HEK293 (cell line): ENCODE measurements around the gene ZNF35.
A peak's percentile ranks its signal among the peaks of the same experiment; 100 is the strongest.

ENCODE experiments used
- CTCF ChIA-PET: fragments of 350-600 bp; formaldehyde crosslinking; extraction: SDS; loops from one replicate; lab custom pipeline; 2021; ENCODE audit warnings: antibody characterized with exemption; lab: Yijun Ruan, JAX
- POLR2A ChIA-PET: fragments of 300-600 bp; formaldehyde crosslinking; extraction: SDS; loops from one replicate; lab custom pipeline; 2020; ENCODE audit warnings: antibody characterized with exemption, inconsistent platforms; lab: Yijun Ruan, JAX
- H3K27ac ChIP-seq: fragments of 200-500 bp; sonication (Bioruptor generic); 2 replicates; pipeline ENCODE4 v1.5.1; 2014; ENCODE audit warnings: low read depth, low read length, control low read depth, inconsistent platforms; ENCODE audit errors: extremely low read depth
- H3K36me3 ChIP-seq, 2 experiments: fragments of 200-500 bp in 1 of 2; sonication (Bioruptor generic) in 1 of 2; 1 replicate in 1 of 2; 2 replicates in 1 of 2; pipeline ENCODE4 v1.5.1; 2014 to 2017; ENCODE audit warnings: inconsistent platforms in 2 of 2, low read length in 2 of 2; ENCODE audit not compliant: control insufficient read depth in 2 of 2, insufficient read depth in 1 of 2
- H3K4me1 ChIP-seq: fragments of 200-500 bp; sonication (Bioruptor generic); 2 replicates; pipeline ENCODE4 v1.5.1; 2014; ENCODE audit warnings: mild to moderate bottlenecking, low read length, inconsistent platforms; ENCODE audit not compliant: control insufficient read depth, insufficient read depth
- H3K4me3 ChIP-seq: 2 replicates; pipeline ENCODE4 v1.5.1; 2011; ENCODE audit warnings: low read depth, mild to moderate bottlenecking, control low read depth, low read length, moderate library complexity
- H3K9me3 ChIP-seq: fragments of 200-500 bp; sonication (Bioruptor generic); 2 replicates; pipeline ENCODE4 v1.5.1; 2014; ENCODE audit warnings: low read depth, low read length, inconsistent platforms; ENCODE audit not compliant: control insufficient read depth, insufficient read depth
- AEBP2 ChIP-seq: fragments of 450-650 bp; formaldehyde crosslinking; IDR thresholded peaks from 2 replicates; pipeline ENCODE4 v1.5.1; 2016; ENCODE audit warnings: missing biosample characterization, missing genetic modification characterization, borderline replicate concordance
- GFI1B ChIP-seq: fragments of 450-650 bp; formaldehyde crosslinking; IDR thresholded peaks from 2 replicates; pipeline ENCODE4 v1.5.1; 2016; ENCODE audit warnings: missing biosample characterization, missing genetic modification characterization
- GLIS2 ChIP-seq: fragments of 450-650 bp; formaldehyde crosslinking; IDR thresholded peaks from 2 replicates; pipeline ENCODE4 v1.5.1; 2016; ENCODE audit warnings: missing biosample characterization, missing genetic modification characterization
- MYNN ChIP-seq: fragments of 450-650 bp; formaldehyde crosslinking; IDR thresholded peaks from 2 replicates; pipeline ENCODE4 v1.5.1; 2016; ENCODE audit warnings: missing biosample characterization, missing genetic modification characterization, borderline replicate concordance
- RBAK ChIP-seq: fragments of 450-650 bp; formaldehyde crosslinking; IDR thresholded peaks from 2 replicates; pipeline ENCODE4 v1.5.1; 2016; ENCODE audit warnings: missing biosample characterization, missing genetic modification characterization
- SETDB1 ChIP-seq: IDR thresholded peaks from one replicate; pipeline ENCODE4 v1.6.1; 2017; ENCODE audit warnings: mild to moderate bottlenecking, low read length, moderate library complexity, mixed read lengths; ENCODE audit not compliant: insufficient read length
- ZBTB48 ChIP-seq: fragments of 450-650 bp; formaldehyde crosslinking; IDR thresholded peaks from 2 replicates; pipeline ENCODE4 v1.5.1; 2016; ENCODE audit warnings: missing biosample characterization, missing genetic modification characterization
- ZNF138 ChIP-seq: fragments of 450-650 bp; formaldehyde crosslinking; IDR thresholded peaks from 2 replicates; pipeline ENCODE4 v1.5.1; 2016; ENCODE audit warnings: missing biosample characterization, missing genetic modification characterization, borderline replicate concordance
- ZNF24 ChIP-seq: fragments of 450-650 bp; formaldehyde crosslinking; IDR thresholded peaks from 2 replicates; pipeline ENCODE4 v1.5.1; 2016; ENCODE audit warnings: missing biosample characterization, missing genetic modification characterization
- ZNF274 ChIP-seq, 2 experiments: fragments of 200-500 bp in 1 of 2; fragments of 450-650 bp in 1 of 2; sonication (Bioruptor generic) in 1 of 2; formaldehyde crosslinking in 1 of 2; IDR thresholded peaks; 2 replicates each; pipeline versions ENCODE4 v1.5.1 to v1.6.1; 2014 to 2016; ENCODE audit warnings: borderline replicate concordance in 1 of 2, inconsistent platforms in 1 of 2, low read length in 1 of 2, missing biosample characterization in 1 of 2, missing genetic modification characterization in 1 of 2
- ZNF416 ChIP-seq: fragments of 450-650 bp; formaldehyde crosslinking; IDR thresholded peaks from 2 replicates; pipeline ENCODE4 v1.5.1; 2016; ENCODE audit warnings: missing biosample characterization, missing genetic modification characterization
- ZNF701 ChIP-seq: fragments of 450-650 bp; formaldehyde crosslinking; IDR thresholded peaks from 2 replicates; pipeline ENCODE4 v1.5.1; 2016; ENCODE audit warnings: missing biosample characterization, missing genetic modification characterization
- TF ChIP-seq, protein P1 (sequence below): fragments of 450-650 bp; formaldehyde crosslinking; IDR thresholded peaks from 2 replicates; pipeline ENCODE4 v1.5.0; 2017; ENCODE audit warnings: missing biosample characterization, missing genetic modification characterization, borderline replicate concordance
- TF ChIP-seq, protein P2 (sequence below): fragments of 450-650 bp; formaldehyde crosslinking; optimal IDR thresholded peaks from 2 replicates; pipeline ENCODE3; 2016; ENCODE audit warnings: missing biosample characterization, mild to moderate bottlenecking, missing genetic modification characterization

ZNF35 gene

GRCh38 chr3:44654039-44654438, 5.5 kb downstream of the ZNF35 start (continued):
- TF ChIP-seq AEBP2 (no peak), ZNF701 (tag by site-specific recombination) (no peak)

DNA sequence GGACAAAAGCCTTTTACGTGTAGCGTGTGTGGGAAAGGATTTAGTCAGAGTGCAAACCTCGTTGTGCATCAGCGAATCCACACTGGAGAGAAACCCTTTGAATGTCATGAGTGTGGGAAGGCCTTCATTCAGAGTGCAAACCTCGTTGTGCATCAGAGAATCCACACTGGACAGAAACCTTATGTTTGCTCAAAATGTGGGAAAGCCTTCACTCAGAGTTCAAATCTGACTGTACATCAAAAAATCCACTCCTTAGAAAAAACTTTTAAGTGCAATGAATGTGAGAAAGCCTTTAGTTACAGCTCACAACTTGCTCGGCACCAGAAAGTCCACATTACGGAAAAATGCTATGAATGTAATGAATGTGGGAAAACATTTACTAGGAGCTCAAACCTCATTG, 10.5 kb downstream of the ZNF35 start:
- Histone ChIP-seq H3K9me3 (no peaks in the 10 kb centered on the region), H3K4me3 (no peak overlapping the region), H3K4me1 (no peaks in the 10 kb centered on the region), H3K27ac (no peak overlapping the region), H3K36me3 (peaks cover 6 to 84% of the 10 kb centered on the region in 2 experiments)
- POLR2A ChIA-PET, result no interaction called here
- CTCF ChIA-PET, result interaction anchor here (0.6 kb wide), 1 partner anchor 39 kb away, joined by 3 read pairs; no protein-coding TSS in a partner anchor
- TF ChIP-seq ZNF416 (tag by site-specific recombination) (no peak), SETDB1 (peak; percentile 89)

DNA sequence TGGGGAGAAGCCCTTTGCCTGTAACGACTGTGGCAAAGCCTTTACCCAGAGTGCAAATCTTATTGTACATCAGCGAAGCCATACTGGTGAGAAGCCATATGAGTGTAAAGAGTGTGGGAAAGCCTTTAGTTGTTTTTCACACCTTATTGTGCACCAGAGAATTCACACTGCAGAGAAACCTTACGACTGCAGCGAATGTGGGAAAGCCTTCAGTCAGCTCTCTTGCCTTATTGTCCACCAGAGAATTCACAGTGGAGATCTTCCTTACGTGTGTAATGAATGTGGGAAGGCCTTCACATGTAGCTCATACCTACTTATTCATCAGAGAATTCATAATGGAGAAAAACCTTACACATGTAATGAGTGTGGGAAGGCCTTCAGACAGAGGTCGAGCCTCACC, 10.9 kb downstream of the ZNF35 start:
- H3K4me3 ChIP-seq, result no peak overlapping the region
- ChIA-PET POLR2A (no interaction called here), CTCF (interaction anchor here (0.6 kb wide), 1 partner anchor 40 kb away, joined by 3 read pairs; no protein-coding TSS in a partner anchor)
- no peak overlapping the region for H3K27ac ChIP-seq
- no peaks in the 10 kb centered on the region for H3K4me1 ChIP-seq
- H3K36me3 ChIP-seq, result peaks cover 6 to 80% of the 10 kb centered on the region in 2 experiments
- TF ChIP-seq GLIS2, result no peak
- TF ChIP-seq SETDB1, result peak; percentile 86
- H3K9me3 ChIP-seq, result no peaks in the 10 kb centered on the region

GRCh38 chr3:44661189-44661588, 12.7 kb downstream of the ZNF35 start:
- POLR2A ChIA-PET, result no interaction called here
- CTCF ChIA-PET, result interaction anchor here (0.5 to 0.7 kb wide), 2 partner anchors 31 to 628 kb away, joined by 3 read pairs; no protein-coding TSS in a partner anchor
- TF ChIP-seq, protein P1, sequence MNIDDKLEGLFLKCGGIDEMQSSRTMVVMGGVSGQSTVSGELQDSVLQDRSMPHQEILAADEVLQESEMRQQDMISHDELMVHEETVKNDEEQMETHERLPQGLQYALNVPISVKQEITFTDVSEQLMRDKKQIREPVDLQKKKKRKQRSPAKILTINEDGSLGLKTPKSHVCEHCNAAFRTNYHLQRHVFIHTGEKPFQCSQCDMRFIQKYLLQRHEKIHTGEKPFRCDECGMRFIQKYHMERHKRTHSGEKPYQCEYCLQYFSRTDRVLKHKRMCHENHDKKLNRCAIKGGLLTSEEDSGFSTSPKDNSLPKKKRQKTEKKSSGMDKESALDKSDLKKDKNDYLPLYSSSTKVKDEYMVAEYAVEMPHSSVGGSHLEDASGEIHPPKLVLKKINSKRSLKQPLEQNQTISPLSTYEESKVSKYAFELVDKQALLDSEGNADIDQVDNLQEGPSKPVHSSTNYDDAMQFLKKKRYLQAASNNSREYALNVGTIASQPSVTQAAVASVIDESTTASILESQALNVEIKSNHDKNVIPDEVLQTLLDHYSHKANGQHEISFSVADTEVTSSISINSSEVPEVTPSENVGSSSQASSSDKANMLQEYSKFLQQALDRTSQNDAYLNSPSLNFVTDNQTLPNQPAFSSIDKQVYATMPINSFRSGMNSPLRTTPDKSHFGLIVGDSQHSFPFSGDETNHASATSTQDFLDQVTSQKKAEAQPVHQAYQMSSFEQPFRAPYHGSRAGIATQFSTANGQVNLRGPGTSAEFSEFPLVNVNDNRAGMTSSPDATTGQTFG (tag by site-specific recombination), result no peak
- H3K27ac ChIP-seq, result no peak overlapping the region
- H3K36me3 ChIP-seq, result peaks cover 6 to 66% of the 10 kb centered on the region in 2 experiments; a peak in 2 of 3 replicates
- H3K4me1 ChIP-seq, result no peaks in the 10 kb centered on the region
- H3K4me3 ChIP-seq, result no peak overlapping the region
- H3K9me3 ChIP-seq, result no peaks in the 10 kb centered on the region

GRCh38 chr3:44665173-44665572, 16.6 kb downstream of the ZNF35 start:
- peaks cover 0 to 26% of the 10 kb centered on the region in 2 experiments; a peak in 1 of 3 replicates for H3K36me3 ChIP-seq
- no peaks in the 10 kb centered on the region for H3K9me3 ChIP-seq
- no peak overlapping the region for H3K27ac ChIP-seq
- no peak overlapping the region for H3K4me3 ChIP-seq
- POLR2A ChIA-PET, result no interaction called here
- TF ChIP-seq ZNF274 (IDR thresholded peaks at IDR 0.05; ENCODE audit: low read length) (no peak), ZNF274 (tag by site-specific recombination; IDR thresholded peaks at IDR 0.05; ENCODE audit: borderline replicate concordance) (no peak), MYNN (no peak), ZNF138 (tag by site-specific recombination) (no peak), ZBTB48 (tag by site-specific recombination) (no peak), RBAK (no peak), GFI1B (tag by site-specific recombination) (no peak), ZNF24 (tag by site-specific recombination) (no peak)
- TF ChIP-seq, protein P2, sequence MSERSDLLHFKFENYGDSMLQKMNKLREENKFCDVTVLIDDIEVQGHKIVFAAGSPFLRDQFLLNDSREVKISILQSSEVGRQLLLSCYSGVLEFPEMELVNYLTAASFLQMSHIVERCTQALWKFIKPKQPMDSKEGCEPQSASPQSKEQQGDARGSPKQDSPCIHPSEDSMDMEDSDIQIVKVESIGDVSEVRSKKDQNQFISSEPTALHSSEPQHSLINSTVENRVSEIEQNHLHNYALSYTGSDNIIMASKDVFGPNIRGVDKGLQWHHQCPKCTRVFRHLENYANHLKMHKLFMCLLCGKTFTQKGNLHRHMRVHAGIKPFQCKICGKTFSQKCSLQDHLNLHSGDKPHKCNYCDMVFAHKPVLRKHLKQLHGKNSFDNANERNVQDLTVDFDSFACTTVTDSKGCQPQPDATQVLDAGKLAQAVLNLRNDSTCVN (tag by site-specific recombination), result no peak
- CTCF ChIA-PET, result no interaction called here
- no peaks in the 10 kb centered on the region for H3K4me1 ChIP-seq
